IMR-90 (cell line): ENCODE measurements around the gene ELK3. TPM values are rescaled to one million over a fixed set of nuclear protein-coding genes. Genes with fewer than 3 reads are reported as not detected.

Experiments
- ATAC-seq: fragments of 200-7000 bp; cut with Tn5 transposase; 2 replicates; pipeline ENCODE4 v1.9.1; 2020; ENCODE audit warnings: low read depth, mild to moderate bottlenecking, moderate library complexity
- BruUV-seq: library from RNA; stranded (reverse); fragments of 400-500 nt; replicated peaks from 2 replicates; lab custom pipeline; 2021; lab: Mats Ljungman, UMichigan
- CTCF ChIA-PET: fragments of 300-600 bp; formaldehyde crosslinking; extraction: SDS; loops from one replicate; lab custom pipeline; 2021; ENCODE audit warnings: antibody characterized with exemption; lab: Yijun Ruan, JAX
- POLR2A ChIA-PET: fragments of 300-600 bp; sonication (Branson Sonifier 250); formaldehyde crosslinking; loops from one replicate; lab custom pipeline; 2022; ENCODE audit warnings: antibody characterized with exemption; ENCODE audit not compliant: unreplicated experiment; lab: Charles Lee
- DNase-seq: peaks from one replicate; pipeline ENCODE4 v3.0.0; 2013
- H2AFZ ChIP-seq: replicated peaks from 2 replicates; pipeline ENCODE3; 2013; ENCODE audit warnings: low read length, mild to moderate bottlenecking; ENCODE audit not compliant: poor library complexity
- H2AK5ac ChIP-seq: 2 replicates; pipeline ENCODE4 v1.6.1; 2013; ENCODE audit warnings: low read depth, low read length, inconsistent platforms
- H2AK9ac ChIP-seq: replicated peaks from 2 replicates; pipeline ENCODE3; 2013; ENCODE audit warnings: mild to moderate bottlenecking, low read depth, low read length, moderate library complexity; ENCODE audit not compliant: poor library complexity
- H2BK120ac ChIP-seq: 2 replicates; pipeline ENCODE4 v1.6.1; 2013; ENCODE audit warnings: low read depth, low read length, inconsistent platforms
- H2BK15ac ChIP-seq: 3 replicates; pipeline ENCODE4 v1.6.1; 2013; ENCODE audit warnings: low read depth, low read length, inconsistent platforms
- H2BK20ac ChIP-seq: 2 replicates; pipeline ENCODE4 v1.6.1; 2013; ENCODE audit warnings: low read depth, mild to moderate bottlenecking, inconsistent platforms, low read length, moderate library complexity
- H2BK5ac ChIP-seq: 2 replicates; pipeline ENCODE4 v1.6.1; 2013; ENCODE audit warnings: mild to moderate bottlenecking, low read depth, low read length, inconsistent platforms; ENCODE audit not compliant: poor library complexity, severe bottlenecking
- H3K14ac ChIP-seq: replicated peaks from 2 replicates; pipeline ENCODE4 v1.6.1; 2013; ENCODE audit warnings: low read depth, low read length, inconsistent platforms
- H3K18ac ChIP-seq: 2 replicates; pipeline ENCODE4 v1.6.1; 2013; ENCODE audit warnings: low read depth, low read length, control low read depth
- H3K23ac ChIP-seq: 2 replicates; pipeline ENCODE4 v1.6.1; 2013; ENCODE audit warnings: low read depth, low read length, inconsistent platforms
- H3K27ac ChIP-seq: 2 replicates; pipeline ENCODE4 v1.5.1; 2013; ENCODE audit warnings: mild to moderate bottlenecking, control low read depth, low read length; ENCODE audit not compliant: insufficient read depth
- H3K27me3 ChIP-seq: 2 replicates; pipeline ENCODE4 v1.6.1; 2013; ENCODE audit warnings: low read length; ENCODE audit not compliant: control insufficient read depth, insufficient read depth
- H3K36me3 ChIP-seq: 2 replicates; pipeline ENCODE4 v1.6.1; 2013; ENCODE audit warnings: low read length, mixed read lengths; ENCODE audit not compliant: control insufficient read depth, insufficient read depth
- H3K4ac ChIP-seq: 2 replicates; pipeline ENCODE4 v1.6.1; 2013; ENCODE audit warnings: low read depth, low read length, inconsistent platforms
- H3K4me1 ChIP-seq: 2 replicates; pipeline ENCODE4 v1.6.1; 2013; ENCODE audit warnings: low read length, mixed read lengths; ENCODE audit not compliant: control insufficient read depth, insufficient read depth
- H3K4me2 ChIP-seq: 2 replicates; pipeline ENCODE4 v1.6.1; 2013; ENCODE audit warnings: low read depth, mild to moderate bottlenecking, control low read depth, low read length, moderate library complexity
- H3K4me3 ChIP-seq: 2 replicates; pipeline ENCODE4 v1.5.1; 2013; ENCODE audit warnings: low read depth, mild to moderate bottlenecking, control low read depth, low read length, moderate library complexity; ENCODE audit not compliant: insufficient read depth
- H3K56ac ChIP-seq: 2 replicates; pipeline ENCODE4 v1.6.1; 2013; ENCODE audit warnings: low read length, inconsistent platforms; ENCODE audit not compliant: insufficient read depth; ENCODE audit errors: extremely low read depth
- H3K79me1 ChIP-seq, 2 experiments: 2 replicates each; pipeline ENCODE4 v1.6.1; 2013; ENCODE audit warnings: low read length in 2 of 2, inconsistent platforms in 1 of 2, low read depth in 1 of 2
- H3K9ac ChIP-seq: 2 replicates; pipeline ENCODE4 v1.6.1; 2013; ENCODE audit warnings: low read depth, low read length, control low read depth
- H3K9me1 ChIP-seq: 2 replicates; pipeline ENCODE4 v1.6.1; 2013; ENCODE audit warnings: low read length, inconsistent platforms; ENCODE audit not compliant: insufficient read depth
- H3K9me3 ChIP-seq: 2 replicates; pipeline ENCODE4 v1.6.1; 2013; ENCODE audit warnings: low read length; ENCODE audit not compliant: control insufficient read depth, insufficient read depth
- H4K20me1 ChIP-seq: 2 replicates; pipeline ENCODE4 v1.6.1; 2013; ENCODE audit warnings: low read length, inconsistent platforms; ENCODE audit not compliant: insufficient read depth
- H4K5ac ChIP-seq: 2 replicates; pipeline ENCODE4 v1.6.1; 2013; ENCODE audit warnings: mild to moderate bottlenecking, low read depth, low read length, control low read depth
- H4K8ac ChIP-seq, 2 experiments: 2 replicates each; pipeline ENCODE4 v1.6.1; 2013; ENCODE audit warnings: low read depth in 2 of 2, low read length in 2 of 2, control low read depth in 1 of 2, inconsistent platforms in 1 of 2
- H4K91ac ChIP-seq: 2 replicates; pipeline ENCODE4 v1.6.1; 2013; ENCODE audit warnings: low read depth, low read length, inconsistent platforms; ENCODE audit not compliant: insufficient read depth
- BHLHE40 ChIP-seq: fragments of 150-350 bp; IDR thresholded peaks from 2 replicates; pipeline ENCODE4 v1.6.1; 2016; ENCODE audit warnings: mild to moderate bottlenecking, low read depth, low read length
- CEBPB ChIP-seq: IDR thresholded peaks from 2 replicates; pipeline ENCODE4 v1.6.1; 2012; ENCODE audit warnings: low read depth, low read length, improper control_type of control experiment
- CHD1 ChIP-seq: IDR thresholded peaks from 2 replicates; pipeline ENCODE4 v1.6.1; 2012; ENCODE audit warnings: low read depth, low read length, improper control_type of control experiment
- FOS ChIP-seq: fragments of 150-350 bp; IDR thresholded peaks from 2 replicates; pipeline ENCODE4 v1.6.1; 2016; ENCODE audit warnings: low read depth, low read length
- MAFK ChIP-seq: IDR thresholded peaks from 2 replicates; pipeline ENCODE4 v1.6.1; 2012; ENCODE audit warnings: low read depth, low read length, improper control_type of control experiment
- MAZ ChIP-seq: IDR thresholded peaks from 2 replicates; pipeline ENCODE4 v1.6.1; 2012; ENCODE audit warnings: low read depth, mild to moderate bottlenecking, low read length, improper control_type of control experiment, moderate library complexity, borderline replicate concordance
- MXI1 ChIP-seq: IDR thresholded peaks from 2 replicates; pipeline ENCODE4 v1.6.1; 2012; ENCODE audit warnings: low read depth, mild to moderate bottlenecking, low read length, moderate library complexity, borderline replicate concordance
- NFE2L2 ChIP-seq: fragments of 150-350 bp; IDR thresholded peaks from 2 replicates; pipeline ENCODE4 v1.6.1; 2016; ENCODE audit warnings: low read depth, mild to moderate bottlenecking, low read length
- POLR2A ChIP-seq: IDR thresholded peaks from 2 replicates; pipeline ENCODE4 v1.6.1; 2012; ENCODE audit warnings: mild to moderate bottlenecking, low read depth, low read length
- RAD21 ChIP-seq: IDR thresholded peaks from 2 replicates; pipeline ENCODE4 v1.6.1; 2012; ENCODE audit warnings: low read length, improper control_type of control experiment
- RCOR1 ChIP-seq: IDR thresholded peaks from 2 replicates; pipeline ENCODE4 v1.6.1; 2012; ENCODE audit warnings: mild to moderate bottlenecking, low read length, improper control_type of control experiment; ENCODE audit not compliant: insufficient replicate concordance
- RFX5 ChIP-seq: IDR thresholded peaks from 2 replicates; pipeline ENCODE4 v1.8.0; 2012; ENCODE audit warnings: low read depth, mild to moderate bottlenecking, low read length, moderate library complexity
- SMC3 ChIP-seq: fragments of 150-350 bp; IDR thresholded peaks from 2 replicates; pipeline ENCODE4 v1.6.1; 2016; ENCODE audit warnings: low read depth, mild to moderate bottlenecking, antibody characterized with exemption, low read length, moderate library complexity
- USF2 ChIP-seq: fragments of 150-350 bp; IDR thresholded peaks from 2 replicates; pipeline ENCODE4 v1.6.1; 2017; ENCODE audit warnings: mild to moderate bottlenecking, antibody characterized with exemption, low read length, low read depth
- WGBS, 2 experiments: methylation state at CpG; one replicate each; pipeline versions ENCODE4 v1.1.5 to v1.1.7; 2013; ENCODE audit warnings: missing lambda C conversion rate in 2 of 2; ENCODE audit not compliant: insufficient read length in 1 of 2; ENCODE audit errors: extremely low coverage in 2 of 2; 5-methylcytosine and 5-hydroxymethylcytosine counted together
- dilution Hi-C: fragments of 300-500 bp; cut with HindIII; formaldehyde crosslinking; loops from one replicate; pipeline ENCODE4 v1.14.3; 2018; ENCODE audit warnings: low sequenced_read_pairs; ENCODE audit not compliant: unreplicated experiment
- in situ Hi-C: fragments of 300-500 bp; cut with MboI; formaldehyde crosslinking; loops from 3 replicates; pipeline ENCODE4 v1.14.3; 2019; ENCODE audit warnings: low sequenced_read_pairs, inconsistent platforms, mixed read lengths
- intact Hi-C: fragments of 100-400 bp; cut with micrococcal nuclease; formaldehyde crosslinking; loops from 2 replicates; pipeline ENCODE4 v1.10.0; 2022
- polyA plus RNA-seq, 3 experiments: library from polyadenylated mRNA; depleted of rRNA; stranded (reverse); fragments of >200 nt; gene quantifications; 2 replicates each; pipeline ENCODE4 v1.2.3, GENCODE V29; 2012; ENCODE audit warnings: low replicate concordance in 1 of 3
- total RNA-seq: library from RNA; depleted of rRNA; stranded (reverse); fragments of >200 nt; gene quantifications from 2 replicates; pipeline ENCODE4 v1.2.3, GENCODE V29; 2012
- TF ChIP-seq, protein P1 (sequence below): conservative IDR thresholded peaks from 2 replicates; pipeline ENCODE4 v1.5.1; 2012; ENCODE audit warnings: mild to moderate bottlenecking, low read depth, low read length, improper control_type of control experiment
- TF ChIP-seq, protein P2 (sequence below): fragments of 150-350 bp; IDR thresholded peaks from 2 replicates; pipeline ENCODE4 v1.6.1; 2016; ENCODE audit warnings: low read depth, mild to moderate bottlenecking, low read length, moderate library complexity, borderline replicate concordance

The ELK3 gene
- total and polyA plus RNA-seq, 2 of the 4 experiments (the other 2 are of a cell fraction) = 14.5 to 27.5 TPM

DNA sequence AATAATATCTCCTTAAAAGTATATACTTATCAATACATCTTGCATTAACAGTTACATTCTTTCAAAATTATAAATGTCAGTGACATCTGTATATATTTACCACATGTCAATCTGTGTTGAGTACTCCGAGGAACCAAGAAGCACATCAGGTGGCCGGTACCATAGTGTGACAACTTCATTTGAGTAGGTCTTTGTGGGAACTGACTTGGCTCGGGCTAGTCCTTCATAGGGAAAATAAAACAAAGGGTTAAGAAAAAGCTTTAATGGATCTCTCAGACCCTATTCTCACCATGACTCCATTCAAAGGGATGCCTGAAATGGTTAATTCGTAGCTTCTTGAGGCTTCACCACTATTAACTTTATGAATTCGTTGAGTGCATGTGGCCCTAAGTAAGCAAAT is 94.9 kb downstream of the ELK3 start:
- Histone ChIP-seq H4K5ac (no peak overlapping the region), H3K9ac (no peak overlapping the region), H3K27me3 (no peaks in the 10 kb centered on the region), H3K14ac (no peak overlapping the region), H3K9me3 (no peaks in the 10 kb centered on the region), H2BK15ac (no peak overlapping the region), H3K27ac (no peak overlapping the region), H2BK20ac (no peak overlapping the region), H4K91ac (no peak overlapping the region), H3K36me3 (peaks cover 35% of the 10 kb centered on the region), H3K4me3 (no peak overlapping the region), H4K8ac (no peak overlapping the region), H3K4me2 (no peak overlapping the region), H3K4ac (no peak overlapping the region), H3K9me1 (no peaks in the 10 kb centered on the region), H4K20me1 (no peaks in the 10 kb centered on the region), H3K23ac (no peak overlapping the region), H2AK5ac (no peak overlapping the region), H3K4me1 (no peaks in the 10 kb centered on the region), H2AFZ (no peak overlapping the region), H2BK5ac (no peak overlapping the region), H2BK120ac (no peak overlapping the region), H3K56ac (no peak overlapping the region), H2AK9ac (no peak overlapping the region), H3K79me1 (peaks cover 3 to 14% of the 10 kb centered on the region in 2 experiments), H3K18ac (no peak overlapping the region)
- WGBS, 2 experiments = no CpG with 5 or more reads among the region's 5 CpGs
- dilution Hi-C loops = no loop called here
- in situ Hi-C loops = no loop called here
- BruUV-seq = no TSS peak
- CTCF ChIA-PET = no interaction called here
- no peak for ATAC-seq
- no peak for TF ChIP-seq USF2
- TF ChIP-seq, protein P1, sequence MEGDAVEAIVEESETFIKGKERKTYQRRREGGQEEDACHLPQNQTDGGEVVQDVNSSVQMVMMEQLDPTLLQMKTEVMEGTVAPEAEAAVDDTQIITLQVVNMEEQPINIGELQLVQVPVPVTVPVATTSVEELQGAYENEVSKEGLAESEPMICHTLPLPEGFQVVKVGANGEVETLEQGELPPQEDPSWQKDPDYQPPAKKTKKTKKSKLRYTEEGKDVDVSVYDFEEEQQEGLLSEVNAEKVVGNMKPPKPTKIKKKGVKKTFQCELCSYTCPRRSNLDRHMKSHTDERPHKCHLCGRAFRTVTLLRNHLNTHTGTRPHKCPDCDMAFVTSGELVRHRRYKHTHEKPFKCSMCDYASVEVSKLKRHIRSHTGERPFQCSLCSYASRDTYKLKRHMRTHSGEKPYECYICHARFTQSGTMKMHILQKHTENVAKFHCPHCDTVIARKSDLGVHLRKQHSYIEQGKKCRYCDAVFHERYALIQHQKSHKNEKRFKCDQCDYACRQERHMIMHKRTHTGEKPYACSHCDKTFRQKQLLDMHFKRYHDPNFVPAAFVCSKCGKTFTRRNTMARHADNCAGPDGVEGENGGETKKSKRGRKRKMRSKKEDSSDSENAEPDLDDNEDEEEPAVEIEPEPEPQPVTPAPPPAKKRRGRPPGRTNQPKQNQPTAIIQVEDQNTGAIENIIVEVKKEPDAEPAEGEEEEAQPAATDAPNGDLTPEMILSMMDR = no peak
- no peak for TF ChIP-seq RCOR1
- no peak for TF ChIP-seq POLR2A
- TF ChIP-seq SMC3 = no peak
- no peak for TF ChIP-seq FOS
- TF ChIP-seq, protein P2, sequence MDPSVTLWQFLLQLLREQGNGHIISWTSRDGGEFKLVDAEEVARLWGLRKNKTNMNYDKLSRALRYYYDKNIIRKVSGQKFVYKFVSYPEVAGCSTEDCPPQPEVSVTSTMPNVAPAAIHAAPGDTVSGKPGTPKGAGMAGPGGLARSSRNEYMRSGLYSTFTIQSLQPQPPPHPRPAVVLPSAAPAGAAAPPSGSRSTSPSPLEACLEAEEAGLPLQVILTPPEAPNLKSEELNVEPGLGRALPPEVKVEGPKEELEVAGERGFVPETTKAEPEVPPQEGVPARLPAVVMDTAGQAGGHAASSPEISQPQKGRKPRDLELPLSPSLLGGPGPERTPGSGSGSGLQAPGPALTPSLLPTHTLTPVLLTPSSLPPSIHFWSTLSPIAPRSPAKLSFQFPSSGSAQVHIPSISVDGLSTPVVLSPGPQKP = no peak
- TF ChIP-seq CHD1 = no peak
- TF ChIP-seq NFE2L2 = no peak
- no peak for TF ChIP-seq BHLHE40
- TF ChIP-seq MAZ = no peak
- TF ChIP-seq MAFK = no peak
- TF ChIP-seq RAD21 = no peak
- TF ChIP-seq CEBPB = no peak
- TF ChIP-seq MXI1 = no peak
- TF ChIP-seq RFX5 = no peak
- POLR2A ChIA-PET = no interaction called here
- DNase-seq = no peak
- intact Hi-C loops = no loop called here
